Liver (tissue), 9 donors: ENCODE data around the gene CENPO. TPM values are rescaled to one million over a fixed set of nuclear protein-coding genes. Genes with fewer than 3 reads are reported as not detected.

Source experiments
- DNase-seq: peaks from one replicate; pipeline ENCODE4 v3.0.0-alpha.2; 2017; ENCODE audit warnings: low spot score
- H3K27ac ChIP-seq, 2 donors: one replicate each; pipeline ENCODE4 v1.7.0; 2013; ENCODE audit warnings: inconsistent platforms in 2 of 2, low read length in 2 of 2, control low read depth in 1 of 2, low read depth in 1 of 2, mild to moderate bottlenecking in 1 of 2
- H3K27me3 ChIP-seq, 4 donors: one replicate each; pipeline versions ENCODE4 v1.6.1 to v1.7.0; 2013; ENCODE audit warnings: low read length in 3 of 4, inconsistent platforms in 1 of 4, mild to moderate bottlenecking in 1 of 4, moderate library complexity in 1 of 4; ENCODE audit not compliant: control insufficient read depth in 4 of 4, insufficient read depth in 4 of 4
- H3K36me3 ChIP-seq, 4 donors: one replicate each; pipeline versions ENCODE4 v1.6.1 to v1.7.0; 2013; ENCODE audit warnings: low read length in 3 of 4, mild to moderate bottlenecking in 3 of 4, low read depth in 1 of 4, moderate library complexity in 1 of 4; ENCODE audit not compliant: control insufficient read depth in 4 of 4, insufficient read depth in 3 of 4
- H3K4me1 ChIP-seq, 4 donors: one replicate each; pipeline versions ENCODE4 v1.6.1 to v1.7.0; 2013; ENCODE audit warnings: low read length in 3 of 4, mild to moderate bottlenecking in 3 of 4, moderate library complexity in 1 of 4; ENCODE audit not compliant: control insufficient read depth in 4 of 4, insufficient read depth in 4 of 4
- H3K4me3 ChIP-seq, 3 donors: one replicate each; pipeline versions ENCODE4 v1.6.1 to v1.7.0; 2013; ENCODE audit warnings: low read length in 3 of 3, control low read depth in 1 of 3, low read depth in 1 of 3, mild to moderate bottlenecking in 1 of 3
- H3K9ac ChIP-seq, 2 donors: one replicate each; pipeline ENCODE4 v1.7.0; 2013; ENCODE audit warnings: low read length in 2 of 2, mild to moderate bottlenecking in 2 of 2, moderate library complexity in 2 of 2, control low read depth in 1 of 2, low read depth in 1 of 2
- H3K9me3 ChIP-seq, 4 donors: one replicate each; pipeline versions ENCODE4 v1.6.1 to v1.7.0; 2013; ENCODE audit warnings: low read length in 3 of 4; ENCODE audit not compliant: control insufficient read depth in 4 of 4
- EGR1 ChIP-seq, 2 donors: IDR thresholded peaks; 2 replicates each; pipeline ENCODE4 v1.6.1; 2016 to 2018; ENCODE audit warnings: antibody characterized with exemption in 2 of 2, low read depth in 2 of 2
- FOXA1 ChIP-seq: IDR thresholded peaks from 2 replicates; pipeline ENCODE4 v1.6.1; 2016; ENCODE audit warnings: antibody characterized with exemption
- FOXA2 ChIP-seq: IDR thresholded peaks from 2 replicates; pipeline ENCODE4 v1.6.1; 2016; ENCODE audit warnings: antibody characterized with exemption
- GABPA ChIP-seq, 2 donors: IDR thresholded peaks in 1 of 2; conservative IDR thresholded peaks in 1 of 2; 2 replicates each; pipeline ENCODE4 v1.6.1; 2016; ENCODE audit warnings: antibody characterized with exemption in 2 of 2, mild to moderate bottlenecking in 1 of 2, moderate library complexity in 1 of 2
- HNF4A ChIP-seq, 2 donors: conservative IDR thresholded peaks; 2 replicates each; pipeline ENCODE4 v1.6.1; 2016; ENCODE audit warnings: antibody characterized with exemption in 2 of 2, mild to moderate bottlenecking in 2 of 2
- HNF4G ChIP-seq: IDR thresholded peaks from 2 replicates; pipeline ENCODE4 v1.6.1; 2016; ENCODE audit warnings: antibody characterized with exemption
- JUND ChIP-seq, 2 donors: IDR thresholded peaks; 2 replicates each; pipeline ENCODE4 v1.6.1; 2016; ENCODE audit warnings: antibody characterized with exemption in 2 of 2
- NR2F2 ChIP-seq: IDR thresholded peaks from 2 replicates; pipeline ENCODE4 v1.6.1; 2016; ENCODE audit warnings: antibody characterized with exemption
- RAD21 ChIP-seq, 2 donors: IDR thresholded peaks; 2 replicates each; pipeline ENCODE4 v1.6.1; 2016; ENCODE audit warnings: antibody characterized with exemption in 2 of 2, mild to moderate bottlenecking in 2 of 2
- RXRA ChIP-seq, 2 donors: IDR thresholded peaks; 2 replicates each; pipeline ENCODE4 v1.6.1; 2017 to 2018; ENCODE audit warnings: antibody characterized with exemption in 2 of 2, mild to moderate bottlenecking in 1 of 2
- SP1 ChIP-seq: IDR thresholded peaks from 2 replicates; pipeline ENCODE4 v1.6.1; 2018; ENCODE audit warnings: antibody characterized with exemption, mild to moderate bottlenecking
- TAF1 ChIP-seq: conservative IDR thresholded peaks from 2 replicates; pipeline ENCODE4 v1.6.1; 2016; ENCODE audit warnings: antibody characterized with exemption, mild to moderate bottlenecking
- YY1 ChIP-seq: IDR thresholded peaks from 2 replicates; pipeline ENCODE4 v1.6.1; 2016; ENCODE audit warnings: antibody characterized with exemption, mild to moderate bottlenecking
- WGBS: extraction: QIAGEN DNeasy Blood & Tissue Kit; methylation state at CpG from one replicate; pipeline ENCODE4 v1.1.7; 2013; 5-methylcytosine and 5-hydroxymethylcytosine counted together
- polyA plus RNA-seq, 2 donors: library from polyadenylated mRNA; stranded (reverse) in 1 of 2; unstranded in 1 of 2; fragments of 200-250 nt in 1 of 2; fragments of >200 nt in 1 of 2; fragmentation: Nextera tagmentation in 1 of 2; extraction: Ambion mirVana in 1 of 2; gene quantifications; one replicate each; pipeline versions ENCODE4 v1.2.1 to v1.2.3, GENCODE V29; 2013 to 2015
- total RNA-seq, 2 donors: library from RNA; depleted of rRNA; stranded (reverse); fragments of >200 nt; gene quantifications; one replicate each; pipeline ENCODE4 v1.2.3, GENCODE V29; 2014
- TF ChIP-seq, protein P1 (sequence below): IDR thresholded peaks from 2 replicates; pipeline ENCODE4 v1.6.1; 2016; ENCODE audit warnings: antibody characterized with exemption
- TF ChIP-seq, protein P2 (sequence below): fragments of 150-350 bp; IDR thresholded peaks from 2 replicates; pipeline ENCODE4 v1.5.1; 2017; ENCODE audit warnings: improper control_type of control experiment, low read depth, low read length; ENCODE audit not compliant: missing input control
- TF ChIP-seq, protein P3 (sequence below): IDR thresholded peaks from 2 replicates; pipeline ENCODE4 v1.6.1; 2016; ENCODE audit warnings: antibody characterized with exemption, mild to moderate bottlenecking
- TF ChIP-seq, protein P4 (sequence below): IDR thresholded peaks from 2 replicates; pipeline ENCODE4 v1.6.1; 2016; ENCODE audit warnings: antibody characterized with exemption
- TF ChIP-seq, protein P5 (sequence below): IDR thresholded peaks from 2 replicates; pipeline ENCODE4 v1.6.1; 2016; ENCODE audit warnings: antibody characterized with exemption
- donor health status: healthy.
- donor health status: healthy.
- donor health status: healthy.
- donor health status: healthy.
- donor health status: healthy.

The CENPO gene
- total and polyA plus RNA-seq, 4 donors, result 2.2 to 17.8 (median 3.2) TPM

DNA sequence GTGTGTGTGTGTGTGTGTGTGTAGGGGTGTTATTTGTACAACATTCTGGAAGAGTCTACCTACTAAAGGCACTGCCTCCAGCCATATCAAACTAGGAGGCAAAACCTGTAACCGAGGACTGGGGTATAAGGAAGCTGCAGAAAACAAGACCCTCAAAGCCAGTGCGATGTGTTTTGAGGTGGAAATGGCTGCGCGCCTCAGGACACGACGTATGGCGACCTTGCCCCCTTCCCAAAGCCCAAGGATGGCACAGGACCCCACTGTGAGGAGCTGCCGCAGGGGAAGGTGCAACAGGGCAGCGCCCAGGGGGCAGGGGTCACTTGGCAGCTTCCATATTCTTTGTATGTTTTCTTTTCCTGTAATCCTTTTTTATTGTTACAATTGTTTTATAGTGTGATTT is 59.8 kb downstream of the CENPO start:
- no peaks in the 10 kb centered on the region for H3K36me3 ChIP-seq
- TF ChIP-seq, protein P1, sequence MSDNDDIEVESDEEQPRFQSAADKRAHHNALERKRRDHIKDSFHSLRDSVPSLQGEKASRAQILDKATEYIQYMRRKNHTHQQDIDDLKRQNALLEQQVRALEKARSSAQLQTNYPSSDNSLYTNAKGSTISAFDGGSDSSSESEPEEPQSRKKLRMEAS, result no peak
- TF ChIP-seq EGR1 (IDR thresholded peaks at IDR 0.05; ENCODE audit: low read depth in 2 of 2), result no peak
- no peak for TF ChIP-seq SP1
- TF ChIP-seq HNF4A (conservative IDR thresholded peaks at IDR 0.05), result no peak
- TF ChIP-seq, protein P2, sequence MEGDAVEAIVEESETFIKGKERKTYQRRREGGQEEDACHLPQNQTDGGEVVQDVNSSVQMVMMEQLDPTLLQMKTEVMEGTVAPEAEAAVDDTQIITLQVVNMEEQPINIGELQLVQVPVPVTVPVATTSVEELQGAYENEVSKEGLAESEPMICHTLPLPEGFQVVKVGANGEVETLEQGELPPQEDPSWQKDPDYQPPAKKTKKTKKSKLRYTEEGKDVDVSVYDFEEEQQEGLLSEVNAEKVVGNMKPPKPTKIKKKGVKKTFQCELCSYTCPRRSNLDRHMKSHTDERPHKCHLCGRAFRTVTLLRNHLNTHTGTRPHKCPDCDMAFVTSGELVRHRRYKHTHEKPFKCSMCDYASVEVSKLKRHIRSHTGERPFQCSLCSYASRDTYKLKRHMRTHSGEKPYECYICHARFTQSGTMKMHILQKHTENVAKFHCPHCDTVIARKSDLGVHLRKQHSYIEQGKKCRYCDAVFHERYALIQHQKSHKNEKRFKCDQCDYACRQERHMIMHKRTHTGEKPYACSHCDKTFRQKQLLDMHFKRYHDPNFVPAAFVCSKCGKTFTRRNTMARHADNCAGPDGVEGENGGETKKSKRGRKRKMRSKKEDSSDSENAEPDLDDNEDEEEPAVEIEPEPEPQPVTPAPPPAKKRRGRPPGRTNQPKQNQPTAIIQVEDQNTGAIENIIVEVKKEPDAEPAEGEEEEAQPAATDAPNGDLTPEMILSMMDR, result no peak
- no peak for TF ChIP-seq FOXA1
- TF ChIP-seq FOXA2, result no peak
- TF ChIP-seq RAD21 (IDR thresholded peaks at IDR 0.05), result no peak
- TF ChIP-seq RXRA (IDR thresholded peaks at IDR 0.05), result no peak
- TF ChIP-seq, protein P3, sequence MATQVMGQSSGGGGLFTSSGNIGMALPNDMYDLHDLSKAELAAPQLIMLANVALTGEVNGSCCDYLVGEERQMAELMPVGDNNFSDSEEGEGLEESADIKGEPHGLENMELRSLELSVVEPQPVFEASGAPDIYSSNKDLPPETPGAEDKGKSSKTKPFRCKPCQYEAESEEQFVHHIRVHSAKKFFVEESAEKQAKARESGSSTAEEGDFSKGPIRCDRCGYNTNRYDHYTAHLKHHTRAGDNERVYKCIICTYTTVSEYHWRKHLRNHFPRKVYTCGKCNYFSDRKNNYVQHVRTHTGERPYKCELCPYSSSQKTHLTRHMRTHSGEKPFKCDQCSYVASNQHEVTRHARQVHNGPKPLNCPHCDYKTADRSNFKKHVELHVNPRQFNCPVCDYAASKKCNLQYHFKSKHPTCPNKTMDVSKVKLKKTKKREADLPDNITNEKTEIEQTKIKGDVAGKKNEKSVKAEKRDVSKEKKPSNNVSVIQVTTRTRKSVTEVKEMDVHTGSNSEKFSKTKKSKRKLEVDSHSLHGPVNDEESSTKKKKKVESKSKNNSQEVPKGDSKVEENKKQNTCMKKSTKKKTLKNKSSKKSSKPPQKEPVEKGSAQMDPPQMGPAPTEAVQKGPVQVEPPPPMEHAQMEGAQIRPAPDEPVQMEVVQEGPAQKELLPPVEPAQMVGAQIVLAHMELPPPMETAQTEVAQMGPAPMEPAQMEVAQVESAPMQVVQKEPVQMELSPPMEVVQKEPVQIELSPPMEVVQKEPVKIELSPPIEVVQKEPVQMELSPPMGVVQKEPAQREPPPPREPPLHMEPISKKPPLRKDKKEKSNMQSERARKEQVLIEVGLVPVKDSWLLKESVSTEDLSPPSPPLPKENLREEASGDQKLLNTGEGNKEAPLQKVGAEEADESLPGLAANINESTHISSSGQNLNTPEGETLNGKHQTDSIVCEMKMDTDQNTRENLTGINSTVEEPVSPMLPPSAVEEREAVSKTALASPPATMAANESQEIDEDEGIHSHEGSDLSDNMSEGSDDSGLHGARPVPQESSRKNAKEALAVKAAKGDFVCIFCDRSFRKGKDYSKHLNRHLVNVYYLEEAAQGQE, result no peak
- no peak for TF ChIP-seq GABPA (IDR thresholded peaks at IDR 0.05 in 1 of 2, conservative IDR thresholded peaks at IDR 0.05 in 1 of 2)
- TF ChIP-seq HNF4G, result no peak
- TF ChIP-seq JUND (IDR thresholded peaks at IDR 0.05), result no peak
- no peak for TF ChIP-seq NR2F2
- TF ChIP-seq TAF1, result no peak
- TF ChIP-seq, protein P4, sequence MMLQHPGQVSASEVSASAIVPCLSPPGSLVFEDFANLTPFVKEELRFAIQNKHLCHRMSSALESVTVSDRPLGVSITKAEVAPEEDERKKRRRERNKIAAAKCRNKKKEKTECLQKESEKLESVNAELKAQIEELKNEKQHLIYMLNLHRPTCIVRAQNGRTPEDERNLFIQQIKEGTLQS, result no peak
- TF ChIP-seq, protein P5, sequence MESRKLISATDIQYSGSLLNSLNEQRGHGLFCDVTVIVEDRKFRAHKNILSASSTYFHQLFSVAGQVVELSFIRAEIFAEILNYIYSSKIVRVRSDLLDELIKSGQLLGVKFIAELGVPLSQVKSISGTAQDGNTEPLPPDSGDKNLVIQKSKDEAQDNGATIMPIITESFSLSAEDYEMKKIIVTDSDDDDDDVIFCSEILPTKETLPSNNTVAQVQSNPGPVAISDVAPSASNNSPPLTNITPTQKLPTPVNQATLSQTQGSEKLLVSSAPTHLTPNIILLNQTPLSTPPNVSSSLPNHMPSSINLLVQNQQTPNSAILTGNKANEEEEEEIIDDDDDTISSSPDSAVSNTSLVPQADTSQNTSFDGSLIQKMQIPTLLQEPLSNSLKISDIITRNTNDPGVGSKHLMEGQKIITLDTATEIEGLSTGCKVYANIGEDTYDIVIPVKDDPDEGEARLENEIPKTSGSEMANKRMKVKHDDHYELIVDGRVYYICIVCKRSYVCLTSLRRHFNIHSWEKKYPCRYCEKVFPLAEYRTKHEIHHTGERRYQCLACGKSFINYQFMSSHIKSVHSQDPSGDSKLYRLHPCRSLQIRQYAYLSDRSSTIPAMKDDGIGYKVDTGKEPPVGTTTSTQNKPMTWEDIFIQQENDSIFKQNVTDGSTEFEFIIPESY, result no peak
- no peak for TF ChIP-seq YY1
- no peak for DNase-seq
- no peak overlapping the region for H3K27ac ChIP-seq
- 93% methylated on average over 9 of the region's 9 CpGs for WGBS
- H3K27me3 ChIP-seq, result no peaks in the 10 kb centered on the region
- H3K9ac ChIP-seq, result no peak overlapping the region
- no peak overlapping the region for H3K4me3 ChIP-seq
- no peaks in the 10 kb centered on the region for H3K9me3 ChIP-seq
- no peaks in the 10 kb centered on the region for H3K4me1 ChIP-seq
